Measurements from ENCODE around the gene KDM3A. TPM values are rescaled to one million over a fixed set of nuclear protein-coding genes. Genes with fewer than 3 reads are reported as not detected.

Gene KDM3A
- total RNA-seq, 1 experiment from 2014 or later, result 52.6 TPM

DNA sequence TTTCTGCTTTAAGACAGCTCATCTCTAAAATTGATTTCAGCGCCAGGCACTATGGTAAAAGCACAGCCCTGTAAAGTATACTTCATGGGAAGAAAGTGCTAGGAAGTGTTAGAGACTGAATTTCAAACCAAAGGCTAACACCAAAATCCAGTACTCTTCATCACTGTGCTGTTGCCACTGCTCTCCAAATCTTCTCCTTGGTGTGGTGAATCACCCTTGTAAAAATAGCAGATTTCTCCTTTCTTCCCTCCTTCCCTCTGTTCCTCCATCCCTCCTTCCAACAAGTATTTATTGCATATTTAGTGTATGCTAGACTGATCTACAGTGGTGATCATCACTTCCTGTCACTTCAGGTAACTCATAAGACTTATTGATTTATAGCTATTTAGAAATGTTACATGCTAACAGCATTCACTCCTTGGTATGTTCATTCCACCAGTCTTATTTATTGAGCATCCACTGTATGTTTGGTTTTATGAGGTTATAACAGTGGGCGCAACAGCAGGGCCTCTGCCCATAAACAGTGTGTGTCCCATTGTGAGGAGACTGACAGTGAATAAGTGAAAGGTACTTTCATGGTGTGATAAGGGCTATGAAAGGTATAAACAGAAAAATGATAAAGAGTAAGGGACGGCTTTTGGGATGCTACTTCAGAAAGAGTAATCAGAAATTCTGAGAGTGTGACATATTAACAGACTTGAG is 20.0 kb downstream of the KDM3A start:
- H3K4me3 ChIP-seq (replicated peaks in 1 of 2; ENCODE audit: low read depth in 1 of 2, low read length in 2 of 2), result no peak overlapping the region
- ChIA-PET CTCF (no interaction called here), RAD21 (ENCODE audit: low non-redundant PET in 1 of 2, low total read pairs in 2 of 2, uncharacterized antibody in 2 of 2, unreplicated experiment in 2 of 2) (no interaction called here), POLR2A (no interaction called here)
- H3K9ac ChIP-seq (ENCODE audit: low read length), result no peak overlapping the region
- no peaks in the 10 kb centered on the region for H3K9me2 ChIP-seq (ENCODE audit: insufficient read depth)
- intact Hi-C loops (cut with micrococcal nuclease), result no loop called here
- TF ChIP-seq POLR2AphosphoS5 (IDR thresholded peaks at IDR 0.05; ENCODE audit: low read depth, low read length) (no peak), SP1 (IDR thresholded peaks at IDR 0.05; ENCODE audit: low read depth) (no peak), ZNF274 (IDR thresholded peaks at IDR 0.05; ENCODE audit: low read depth, low read length) (no peak), JUND (IDR thresholded peaks at IDR 0.05) (no peak), CTCF (IDR thresholded peaks at IDR 0.05 in 2 of 3, conservative IDR thresholded peaks at IDR 0.05 in 1 of 3; ENCODE audit: borderline replicate concordance in 1 of 3, insufficient read depth in 1 of 3, low read depth in 2 of 3, low read length in 2 of 3) (no peak), REST (IDR thresholded peaks at IDR 0.05; ENCODE audit: low read depth) (no peak), ELF1 (IDR thresholded peaks at IDR 0.05; ENCODE audit: borderline replicate concordance, low read depth) (no peak), FOSL1 (IDR thresholded peaks at IDR 0.05; ENCODE audit: low read depth) (no peak), SIN3A (IDR thresholded peaks at IDR 0.05; ENCODE audit: low read depth) (no peak)
- TF ChIP-seq, protein P1, sequence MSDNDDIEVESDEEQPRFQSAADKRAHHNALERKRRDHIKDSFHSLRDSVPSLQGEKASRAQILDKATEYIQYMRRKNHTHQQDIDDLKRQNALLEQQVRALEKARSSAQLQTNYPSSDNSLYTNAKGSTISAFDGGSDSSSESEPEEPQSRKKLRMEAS (IDR thresholded peaks at IDR 0.05), result no peak
- H3K9me3 ChIP-seq (ENCODE audit: control insufficient read depth in 1 of 2, insufficient read depth in 1 of 2, low read depth in 1 of 2, low read length in 2 of 2), result no peaks in the 10 kb centered on the region
- ATAC-seq (no peak), DNase-seq (ENCODE audit: low read depth, low spot score) (no peak)
- H3K27me3 ChIP-seq (ENCODE audit: insufficient read depth, low read length), result no peaks in the 10 kb centered on the region
- BruUV-seq (replicated peaks), result no TSS peak
- no peak overlapping the region for H2AFZ ChIP-seq (ENCODE audit: low read depth, low read length, poor library complexity, severe bottlenecking)
- H4K20me1 ChIP-seq (ENCODE audit: insufficient read depth), result no peaks in the 10 kb centered on the region
- H3K4me1 ChIP-seq (ENCODE audit: control insufficient read depth in 1 of 2, insufficient read depth in 2 of 2, low read length in 2 of 2), result no peaks in the 10 kb centered on the region
- no peak overlapping the region for H3K27ac ChIP-seq (ENCODE audit: low read depth, low read length)
- H3K4me2 ChIP-seq (ENCODE audit: low read length), result no peak overlapping the region
- H3K79me2 ChIP-seq (ENCODE audit: insufficient read depth, low read length), result no peaks in the 10 kb centered on the region
- peaks cover 32 to 64% of the 10 kb centered on the region in 2 experiments for H3K36me3 ChIP-seq (ENCODE audit: control insufficient read depth in 1 of 2, insufficient read depth in 2 of 2, low read length in 2 of 2)
